Hepatocyte (in vitro differentiated cells): Measurements from ENCODE around the gene LPP. TPM values are rescaled to one million over a fixed set of nuclear protein-coding genes. Genes with fewer than 3 reads are reported as not detected.

ENCODE experiments used
- DNase-seq: peaks from one replicate; pipeline ENCODE4 v3.0.0-alpha.2; 2016; ENCODE audit warnings: low spot score
- H2AFZ ChIP-seq: fragments of 200-600 bp; sonication (generic); 2 replicates; pipeline ENCODE4 v1.6.0; 2016; ENCODE audit warnings: antibody characterized with exemption, mild to moderate bottlenecking
- H3K27ac ChIP-seq: fragments of 200-600 bp; sonication (generic); 2 replicates; pipeline ENCODE4 v1.5.1; 2016; ENCODE audit warnings: mild to moderate bottlenecking
- H3K27me3 ChIP-seq: fragments of 200-600 bp; sonication (generic); 2 replicates; pipeline ENCODE4 v1.6.1; 2016
- H3K36me3 ChIP-seq: fragments of 200-600 bp; sonication (generic); replicated peaks from 2 replicates; pipeline ENCODE4 v1.5.1; 2016; ENCODE audit warnings: low read depth; ENCODE audit not compliant: insufficient read depth
- H3K4me1 ChIP-seq: fragments of 200-600 bp; sonication (generic); 2 replicates; pipeline ENCODE4 v1.5.1; 2016; ENCODE audit warnings: mild to moderate bottlenecking, moderate library complexity; ENCODE audit not compliant: insufficient read depth
- H3K4me2 ChIP-seq: fragments of 200-600 bp; sonication (generic); 2 replicates; pipeline ENCODE4 v1.6.0; 2016
- H3K4me3 ChIP-seq: fragments of 200-600 bp; sonication (generic); 2 replicates; pipeline ENCODE4 v1.5.1; 2016; ENCODE audit warnings: mild to moderate bottlenecking
- H3K79me2 ChIP-seq: fragments of 200-600 bp; sonication (generic); 2 replicates; pipeline ENCODE4 v1.6.0; 2017; ENCODE audit warnings: mild to moderate bottlenecking
- H3K9me2 ChIP-seq: fragments of 200-600 bp; sonication (generic); replicated peaks from 2 replicates; pipeline ENCODE4 v1.6.0; 2017; ENCODE audit warnings: mild to moderate bottlenecking; ENCODE audit not compliant: insufficient read depth
- H3K9me3 ChIP-seq: fragments of 200-600 bp; sonication (generic); 2 replicates; pipeline ENCODE4 v1.5.1; 2016; ENCODE audit warnings: low read depth, mild to moderate bottlenecking
- H4K20me1 ChIP-seq: fragments of 200-600 bp; sonication (generic); 2 replicates; pipeline ENCODE4 v1.6.0; 2016; ENCODE audit warnings: mild to moderate bottlenecking; ENCODE audit not compliant: insufficient read depth, poor library complexity, severe bottlenecking
- EZH2 ChIP-seq: fragments of 200-600 bp; sonication (generic); IDR thresholded peaks from 2 replicates; pipeline ENCODE4 v1.6.1; 2016; ENCODE audit warnings: antibody characterized with exemption, mild to moderate bottlenecking, borderline replicate concordance
- EZH2phosphoT487 ChIP-seq: fragments of 200-600 bp; sonication (generic); IDR thresholded peaks from one replicate; pipeline ENCODE4 v1.6.1; 2018; ENCODE audit warnings: antibody characterized with exemption, mild to moderate bottlenecking, low read depth, moderate library complexity; ENCODE audit not compliant: unreplicated experiment, severe bottlenecking
- WGBS: methylation state at CpG from one replicate; pipeline ENCODE4 v1.1.6; 2016; ENCODE audit warnings: low lambda C conversion rate; ENCODE audit errors: missing lambda C conversion rate; 5-methylcytosine and 5-hydroxymethylcytosine counted together
- polyA plus RNA-seq: library from polyadenylated mRNA; unstranded; fragments of >200 nt; fragmentation: Nextera tagmentation; extraction: Ambion mirVana; gene quantifications from 2 replicates; pipeline ENCODE4 v1.2.1, GENCODE V29; 2016
- total RNA-seq: library from RNA; depleted of rRNA; stranded (reverse); fragments of >200 nt; gene quantifications from 2 replicates; pipeline ENCODE4 v1.2.3, GENCODE V29; 2014
- TF ChIP-seq, protein P1 (sequence below): fragments of 200-600 bp; sonication (generic); IDR thresholded peaks from 2 replicates; pipeline ENCODE4 v1.5.1; 2016; ENCODE audit warnings: antibody characterized with exemption, mild to moderate bottlenecking; ENCODE audit not compliant: poor library complexity

LPP gene
- total and polyA plus RNA-seq, 2 experiments from 2014 or later, result 53.2 to 73.8 TPM

- no peak overlapping the region for H3K4me2 ChIP-seq
- TF ChIP-seq EZH2, result no peak
- H3K4me3 ChIP-seq, result no peak overlapping the region
- H4K20me1 ChIP-seq, result no peaks in the 10 kb centered on the region
- no peaks in the 10 kb centered on the region for H3K9me2 ChIP-seq
- H2AFZ ChIP-seq, result no peak overlapping the region
- no peak for DNase-seq
- H3K27ac ChIP-seq, result peak overlapping the region; percentile 33
- no peaks in the 10 kb centered on the region for H3K27me3 ChIP-seq
- H3K4me1 ChIP-seq, result no peaks in the 10 kb centered on the region
- peaks cover 98% of the 10 kb centered on the region for H3K79me2 ChIP-seq
- 69% methylated on average over 7 of the region's 7 CpGs for WGBS
- no peaks in the 10 kb centered on the region for H3K9me3 ChIP-seq
- no peaks in the 10 kb centered on the region for H3K36me3 ChIP-seq
These were observed 75.2 kb downstream of the LPP start for GRCh38 chr3:188229177-188229576.

DNA sequence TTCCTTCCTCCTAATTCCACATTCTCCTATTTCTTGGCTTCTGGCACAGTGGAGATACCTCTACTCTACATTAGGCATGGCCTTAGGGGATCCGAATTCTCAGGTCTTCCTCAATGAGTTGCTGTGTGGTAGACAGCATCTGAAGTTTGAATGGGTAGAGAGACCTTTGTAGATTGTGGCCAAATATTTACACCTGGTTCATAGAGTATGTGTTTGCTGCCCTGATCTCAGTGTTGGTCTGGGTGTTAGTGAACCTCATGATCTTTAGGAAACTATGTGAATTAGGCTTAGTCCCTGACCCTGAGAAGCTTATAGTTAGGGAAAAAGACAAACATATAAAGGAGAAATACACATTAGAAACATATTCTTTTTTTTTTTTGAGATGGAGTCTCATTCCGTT lies 75.8 kb downstream of the LPP start:
- no peak overlapping the region for H3K4me3 ChIP-seq
- WGBS, result 98% methylated on average over 2 of the region's 2 CpGs
- DNase-seq, result no peak
- H4K20me1 ChIP-seq, result no peaks in the 10 kb centered on the region
- no peaks in the 10 kb centered on the region for H3K27me3 ChIP-seq
- H3K79me2 ChIP-seq, result peaks cover 98% of the 10 kb centered on the region
- H3K36me3 ChIP-seq, result no peaks in the 10 kb centered on the region
- H2AFZ ChIP-seq, result no peak overlapping the region
- TF ChIP-seq EZH2phosphoT487, result no peak
- TF ChIP-seq, protein P1, sequence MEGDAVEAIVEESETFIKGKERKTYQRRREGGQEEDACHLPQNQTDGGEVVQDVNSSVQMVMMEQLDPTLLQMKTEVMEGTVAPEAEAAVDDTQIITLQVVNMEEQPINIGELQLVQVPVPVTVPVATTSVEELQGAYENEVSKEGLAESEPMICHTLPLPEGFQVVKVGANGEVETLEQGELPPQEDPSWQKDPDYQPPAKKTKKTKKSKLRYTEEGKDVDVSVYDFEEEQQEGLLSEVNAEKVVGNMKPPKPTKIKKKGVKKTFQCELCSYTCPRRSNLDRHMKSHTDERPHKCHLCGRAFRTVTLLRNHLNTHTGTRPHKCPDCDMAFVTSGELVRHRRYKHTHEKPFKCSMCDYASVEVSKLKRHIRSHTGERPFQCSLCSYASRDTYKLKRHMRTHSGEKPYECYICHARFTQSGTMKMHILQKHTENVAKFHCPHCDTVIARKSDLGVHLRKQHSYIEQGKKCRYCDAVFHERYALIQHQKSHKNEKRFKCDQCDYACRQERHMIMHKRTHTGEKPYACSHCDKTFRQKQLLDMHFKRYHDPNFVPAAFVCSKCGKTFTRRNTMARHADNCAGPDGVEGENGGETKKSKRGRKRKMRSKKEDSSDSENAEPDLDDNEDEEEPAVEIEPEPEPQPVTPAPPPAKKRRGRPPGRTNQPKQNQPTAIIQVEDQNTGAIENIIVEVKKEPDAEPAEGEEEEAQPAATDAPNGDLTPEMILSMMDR, result no peak
- TF ChIP-seq EZH2, result no peak
- no peak overlapping the region for H3K27ac ChIP-seq
- H3K9me3 ChIP-seq, result no peaks in the 10 kb centered on the region
- no peaks in the 10 kb centered on the region for H3K4me1 ChIP-seq
- no peaks in the 10 kb centered on the region for H3K9me2 ChIP-seq
- H3K4me2 ChIP-seq, result no peak overlapping the region

- Histone ChIP-seq H3K79me2 (peaks cover 96% of the 10 kb centered on the region), H4K20me1 (no peaks in the 10 kb centered on the region), H3K4me1 (no peaks in the 10 kb centered on the region), H2AFZ (no peak overlapping the region), H3K27me3 (no peaks in the 10 kb centered on the region), H3K27ac (no peak overlapping the region), H3K9me2 (no peaks in the 10 kb centered on the region), H3K9me3 (no peaks in the 10 kb centered on the region), H3K4me2 (no peak overlapping the region), H3K36me3 (no peaks in the 10 kb centered on the region), H3K4me3 (no peak overlapping the region)
- DNase-seq, result no peak
- TF ChIP-seq EZH2phosphoT487 (no peak), EZH2 (no peak)
- TF ChIP-seq, protein P1, result no peak
- WGBS, result 79% methylated on average over 5 of the region's 5 CpGs
These were observed 77.0 kb downstream of the LPP start for GRCh38 chr3:188230962-188231361.

- Histone ChIP-seq H3K27me3 (no peaks in the 10 kb centered on the region), H3K27ac (no peak overlapping the region), H3K9me2 (no peaks in the 10 kb centered on the region), H4K20me1 (no peaks in the 10 kb centered on the region), H3K79me2 (peaks cover 96% of the 10 kb centered on the region), H3K36me3 (no peaks in the 10 kb centered on the region), H3K4me1 (no peaks in the 10 kb centered on the region), H2AFZ (no peak overlapping the region), H3K4me2 (no peak overlapping the region), H3K4me3 (no peak overlapping the region), H3K9me3 (no peaks in the 10 kb centered on the region)
- TF ChIP-seq, protein P1, result no peak
- TF ChIP-seq EZH2 (no peak), EZH2phosphoT487 (no peak)
- 97% methylated on average over 8 of the region's 8 CpGs for WGBS
- no peak for DNase-seq
These were observed 77.5 kb downstream of the LPP start for GRCh38 chr3:188231456-188231855.
